Measurements from ENCODE around the gene DLGAP4.
"Not testable (repeated sequence)": the region's sequence is repeated elsewhere in the genome, so short reads cannot be mapped to it uniquely, and the experiment has no call there.

Gene DLGAP4

DNA sequence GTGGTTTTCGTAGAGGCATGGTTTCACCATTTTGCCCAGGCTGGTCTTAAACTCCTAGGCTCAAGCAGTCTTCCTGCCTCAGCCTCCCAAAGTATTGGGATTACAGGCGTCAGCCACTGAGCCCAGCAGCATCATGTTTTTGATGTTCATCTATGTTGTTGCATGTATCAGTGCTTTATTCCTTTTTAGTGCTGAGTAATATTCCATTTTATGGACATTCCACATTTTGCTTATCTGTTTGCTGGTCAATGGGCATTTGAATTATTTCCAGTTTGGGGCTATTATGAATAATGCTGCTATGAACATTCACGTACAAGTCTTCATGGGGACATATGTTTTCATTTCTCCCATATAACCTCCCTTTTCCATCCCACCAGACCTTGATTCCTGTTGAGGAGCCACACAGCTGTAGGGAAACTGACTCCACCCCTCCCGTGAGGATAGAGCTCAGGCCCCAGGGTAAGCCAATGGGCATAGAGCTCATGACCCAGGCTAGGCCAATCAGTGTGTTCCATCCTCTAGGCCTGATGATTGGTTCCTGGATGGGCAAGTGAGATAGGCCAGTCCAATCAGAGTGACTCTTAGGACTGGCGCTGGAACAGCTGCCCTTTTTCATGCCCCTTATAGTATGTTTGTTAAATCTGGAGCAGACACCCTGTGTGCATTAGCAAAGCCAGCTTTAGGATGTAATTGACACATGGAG, 49.5 kb downstream of the DLGAP4 start:
- DNase-seq, result peak in 1 of 2 experiments; percentile 15

- no peak for DNase-seq
Observed at GRCh38 chr20:36359668-36360406, 53.7 kb downstream of the DLGAP4 start.

DNA sequence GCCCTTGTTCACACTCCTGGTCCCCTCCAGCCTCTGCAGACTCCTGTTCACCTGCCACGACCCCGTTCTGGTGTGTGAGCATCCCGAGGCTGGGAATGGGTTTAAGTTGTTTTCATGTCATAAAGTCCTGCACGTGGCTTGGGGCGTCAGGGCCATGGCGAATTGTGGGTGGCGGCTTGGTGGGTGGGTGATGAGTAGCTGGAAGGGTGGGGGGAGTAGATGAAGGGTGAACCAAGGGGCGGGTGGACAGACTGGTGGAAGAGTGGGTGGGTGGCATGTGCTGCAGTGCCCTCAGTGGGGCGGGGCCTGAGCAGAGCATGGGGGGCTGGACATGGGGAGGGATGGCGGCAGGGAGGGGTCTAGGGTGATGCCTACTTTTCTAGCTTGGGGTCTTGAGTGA, 54.3 kb downstream of the DLGAP4 start:
- no peak for DNase-seq

DNA sequence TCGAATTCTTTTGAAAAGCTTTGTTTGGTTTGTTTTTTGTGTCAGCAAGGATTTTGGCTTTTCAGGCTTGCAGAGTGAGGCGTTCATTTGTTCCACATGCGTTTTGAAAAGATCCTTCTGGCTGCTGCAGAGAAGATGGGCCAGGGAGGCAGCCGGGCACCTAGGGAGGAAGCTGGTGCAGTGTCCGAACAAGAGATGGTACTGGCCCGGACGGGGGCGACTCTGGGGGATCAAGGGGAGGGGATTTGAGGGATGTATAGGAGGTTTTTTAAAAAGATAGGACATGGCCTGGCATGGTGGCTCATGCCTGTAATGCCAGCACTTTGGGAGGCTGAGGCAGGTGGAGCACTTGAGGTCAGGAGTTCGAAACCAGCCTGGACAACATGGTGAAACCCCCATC, 55.3 kb downstream of the DLGAP4 start:
- no peak for DNase-seq

- DNase-seq, result no peak
Observed at GRCh38 chr20:36362261-36362660, 56.1 kb downstream of the DLGAP4 start.

DNA sequence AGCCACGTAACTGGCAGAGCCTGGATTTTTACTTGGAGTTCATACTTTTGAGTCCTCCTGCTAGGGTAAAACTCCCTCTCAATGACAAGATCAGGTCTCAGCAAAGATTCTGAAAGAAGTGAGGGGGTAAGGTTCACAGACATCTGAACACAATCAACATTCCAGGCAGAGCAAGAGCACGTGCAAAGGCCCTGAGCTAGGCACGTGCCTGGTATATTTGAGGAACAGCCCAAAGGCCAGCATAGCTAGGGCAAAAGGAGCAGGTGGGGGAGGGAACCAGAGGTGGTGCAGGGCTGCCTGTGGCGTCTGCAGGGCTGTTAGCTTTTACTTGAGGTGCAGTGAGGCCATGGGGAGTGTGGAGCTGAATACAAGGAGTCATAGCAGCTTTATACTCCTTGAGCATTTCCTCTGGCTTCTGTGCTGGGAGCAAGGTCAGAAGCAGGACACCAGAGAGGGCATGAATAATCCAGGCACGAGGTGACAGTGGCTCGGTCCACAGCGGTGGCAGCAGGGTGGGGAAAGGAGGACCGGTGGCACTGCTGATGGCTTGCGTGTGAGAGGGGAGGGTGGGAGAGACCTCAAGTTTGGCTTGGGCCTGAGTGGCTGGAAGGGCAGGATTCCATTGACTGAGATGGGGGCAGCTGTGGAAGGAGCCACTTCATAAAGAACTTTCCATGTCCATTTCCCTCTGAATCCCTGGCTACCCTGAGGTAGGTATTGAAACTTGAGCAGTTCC, 57.0 kb downstream of the DLGAP4 start:
- no peak for DNase-seq

DNA sequence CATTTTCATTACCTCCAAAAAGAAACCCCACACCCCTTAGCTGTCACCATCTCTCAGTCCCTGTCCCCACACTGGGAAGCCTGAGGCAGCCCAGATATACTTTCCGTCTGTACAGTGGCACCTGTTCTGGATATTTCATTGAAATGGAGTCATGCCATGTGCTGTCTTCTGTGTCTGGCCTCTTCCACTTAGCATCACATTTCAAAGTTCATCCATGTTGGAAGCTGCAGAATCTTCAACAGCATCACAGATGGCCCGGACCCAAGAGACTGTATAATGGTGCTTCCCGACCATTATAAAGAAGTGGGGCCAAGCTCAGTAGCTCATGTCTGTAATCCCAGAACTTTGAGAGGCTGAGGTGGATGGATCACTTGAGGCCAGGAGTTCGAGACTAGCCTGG, 58.4 kb downstream of the DLGAP4 start:
- DNase-seq, result peak in 1 of 2 experiments; percentile 74

DNA sequence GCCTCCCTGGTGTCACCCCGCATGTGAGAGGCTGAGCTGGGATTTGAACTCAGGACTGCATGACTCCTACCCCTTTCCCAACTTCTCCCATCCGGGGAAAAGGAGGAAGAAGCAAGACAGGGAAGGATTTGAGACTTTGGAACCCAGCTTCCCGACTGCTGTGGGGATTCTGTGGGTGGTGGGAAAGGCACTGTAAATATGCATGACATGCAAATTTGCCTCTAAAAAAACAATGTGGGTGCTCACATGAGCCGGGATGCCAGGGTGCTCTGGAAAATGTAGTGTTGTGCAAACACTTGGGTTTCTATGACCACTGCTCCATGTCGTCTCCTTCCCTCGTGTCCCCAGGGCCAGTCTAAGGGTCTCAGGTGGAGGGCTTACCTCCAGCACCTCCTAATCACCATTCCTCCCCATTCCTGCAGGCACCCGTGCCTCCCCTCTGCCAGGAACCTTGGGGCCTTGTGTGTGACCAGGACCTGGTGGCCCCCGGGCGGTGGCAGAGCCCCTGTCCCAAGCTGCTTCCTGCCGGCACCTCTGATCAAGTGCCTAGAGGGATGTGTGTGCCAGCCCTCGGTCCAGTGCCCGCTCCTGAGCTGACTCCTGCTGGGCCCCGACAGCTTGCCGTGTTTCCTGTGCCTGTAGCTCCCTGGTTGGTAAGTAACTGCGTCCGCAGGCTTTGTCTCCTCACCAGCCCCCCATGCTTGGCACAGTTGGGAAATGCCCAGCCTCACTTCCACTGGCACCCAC, 60.7 kb downstream of the DLGAP4 start:
- no peak for DNase-seq

GRCh38 chr20:36367370-36367745, 61.2 kb downstream of the DLGAP4 start:
- DNase-seq, result no peak

DNA sequence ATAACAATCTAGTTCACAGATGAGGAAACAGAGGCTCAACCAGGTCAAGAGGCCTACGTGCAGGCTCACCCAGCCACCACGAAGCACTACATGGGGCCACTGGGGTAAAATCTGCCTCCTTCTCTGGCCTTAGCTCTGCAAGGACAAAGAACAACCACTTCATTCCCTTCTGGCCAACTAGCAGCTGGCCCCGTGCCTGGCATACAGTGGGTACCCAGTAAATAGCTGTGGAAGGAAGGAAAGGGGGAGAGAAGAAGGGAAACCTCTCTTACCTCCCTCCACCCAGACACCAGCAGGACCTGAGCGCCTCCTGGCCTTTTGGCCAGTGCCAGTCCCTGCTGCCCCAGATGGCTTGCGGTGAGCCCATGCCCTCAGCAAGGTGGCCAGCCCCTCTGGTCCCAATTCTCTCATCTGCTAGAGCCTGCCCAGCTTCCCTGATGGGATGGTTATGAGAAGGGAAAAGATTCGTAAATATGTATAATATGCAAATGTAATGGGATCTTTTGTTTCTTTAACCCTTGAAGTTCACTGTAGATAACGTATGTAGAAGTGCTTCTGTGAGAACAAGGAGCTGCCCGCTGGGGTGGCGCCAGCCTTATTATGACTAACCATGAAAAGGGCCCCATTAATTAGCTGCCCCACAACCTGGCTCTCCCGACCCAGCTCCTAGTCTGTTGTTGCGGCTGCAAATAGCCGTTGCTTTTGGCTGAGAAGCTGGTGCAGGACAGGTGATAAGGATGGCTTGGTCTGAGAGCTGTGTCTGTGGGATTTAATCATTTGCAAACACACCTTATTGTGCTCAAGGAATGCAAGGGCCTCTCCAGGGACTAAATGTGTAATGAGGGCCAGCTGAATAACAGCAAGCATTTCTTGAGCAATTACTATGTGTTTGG, 62.0 kb downstream of the DLGAP4 start:
- DNase-seq, result no peak

DNA sequence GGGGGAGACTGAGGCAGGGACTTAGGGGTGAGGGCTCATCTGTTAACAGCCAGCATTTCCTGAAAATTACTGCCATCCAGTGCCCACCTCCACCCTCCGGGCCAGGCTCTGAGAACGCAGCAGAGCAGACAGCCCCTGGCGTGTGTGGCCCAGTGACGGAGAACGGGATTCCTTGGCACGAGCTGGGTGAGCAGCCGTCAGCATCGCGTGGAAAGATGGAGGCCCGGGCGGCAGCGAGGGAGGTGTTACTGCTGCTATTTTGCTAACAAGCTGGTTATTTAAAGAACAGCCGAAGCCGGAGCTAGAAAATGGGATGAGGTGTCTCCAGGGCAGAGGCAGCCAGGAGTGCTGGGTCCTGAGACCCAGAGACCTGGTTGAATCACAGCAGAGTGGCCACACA, 62.7 kb downstream of the DLGAP4 start:
- DNase-seq, result no peak

DNA sequence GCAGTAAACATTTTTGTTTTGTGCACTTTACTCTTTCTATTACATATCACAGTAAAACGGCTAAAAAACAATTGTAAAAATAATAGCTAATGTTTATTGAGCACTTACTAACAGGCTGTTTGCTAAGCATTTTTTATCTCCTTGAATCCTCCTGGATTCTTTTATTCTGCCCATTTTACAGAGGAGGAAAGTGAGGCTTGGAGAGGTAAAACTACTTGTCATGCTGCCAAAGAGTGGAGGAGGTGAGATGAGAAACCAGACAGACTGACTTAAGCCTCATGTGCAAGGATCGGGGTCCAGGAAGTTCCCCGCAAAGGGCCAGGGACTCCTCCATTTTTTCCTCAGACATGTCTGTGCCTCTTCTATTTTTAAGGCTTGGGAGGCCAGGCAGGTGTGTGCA, 63.6 kb downstream of the DLGAP4 start:
- DNase-seq, result no peak

DNA sequence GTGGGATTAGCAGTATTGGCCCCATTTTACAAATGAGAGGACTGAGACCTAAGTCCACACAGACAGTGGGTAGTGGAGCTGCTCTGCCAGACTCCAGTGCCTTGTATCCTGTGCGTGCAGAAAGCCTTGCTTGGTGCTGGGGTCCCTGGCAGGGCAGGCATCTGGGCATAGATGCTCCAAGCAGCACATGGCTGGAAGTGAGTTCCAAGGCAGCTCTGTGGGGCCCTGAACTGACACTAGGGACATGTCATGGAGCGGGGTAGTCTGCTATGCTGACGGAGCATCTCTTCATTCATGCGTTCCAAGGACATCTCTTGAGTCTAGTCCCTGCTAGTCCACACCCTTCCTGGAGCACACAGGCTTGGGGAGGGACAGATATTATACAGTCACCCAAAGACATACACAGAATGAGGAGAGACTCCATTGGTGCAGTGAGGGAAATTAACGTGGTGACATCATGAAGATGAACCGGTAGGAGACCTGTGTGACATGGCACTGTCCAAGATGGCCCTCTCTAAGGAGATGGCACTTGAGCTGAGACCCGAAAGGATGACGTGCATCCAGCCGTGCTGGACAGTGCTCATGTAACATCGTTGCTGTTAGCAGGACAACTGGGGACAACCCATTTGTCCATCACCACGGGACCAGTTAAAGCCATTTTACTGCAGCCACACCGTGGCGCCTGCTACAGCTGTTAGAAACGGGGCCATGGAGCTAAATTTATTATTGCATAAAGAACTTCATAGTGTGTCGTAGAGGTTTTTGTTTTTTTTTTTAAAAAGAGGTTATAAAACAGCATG, 65.1 kb downstream of the DLGAP4 start:
- no peak for DNase-seq

- no peak for DNase-seq
Observed at GRCh38 chr20:36372666-36373065, 66.5 kb downstream of the DLGAP4 start.

DNA sequence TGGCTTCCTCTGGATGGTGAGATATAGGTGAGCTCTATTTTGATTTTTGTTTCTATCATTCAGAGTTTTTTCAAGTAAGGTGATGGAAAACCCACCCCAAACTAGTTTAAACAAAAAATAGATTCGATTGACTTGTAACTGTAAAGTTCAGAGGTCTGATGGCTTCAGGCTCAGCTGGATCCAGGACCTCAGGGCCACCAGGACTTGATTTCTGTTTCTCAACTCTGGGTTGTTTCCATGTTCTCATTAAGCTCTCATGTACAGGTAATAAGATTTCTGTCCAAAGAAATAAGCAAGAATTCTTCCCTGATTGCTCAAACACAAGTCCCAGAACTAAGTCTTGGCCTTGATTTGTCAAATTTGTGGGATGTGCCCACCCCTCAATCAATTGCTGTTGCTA, 67.0 kb downstream of the DLGAP4 start:
- no peak for DNase-seq

- no peak for DNase-seq
Observed at GRCh38 chr20:36374995-36375394, 68.9 kb downstream of the DLGAP4 start.

DNA sequence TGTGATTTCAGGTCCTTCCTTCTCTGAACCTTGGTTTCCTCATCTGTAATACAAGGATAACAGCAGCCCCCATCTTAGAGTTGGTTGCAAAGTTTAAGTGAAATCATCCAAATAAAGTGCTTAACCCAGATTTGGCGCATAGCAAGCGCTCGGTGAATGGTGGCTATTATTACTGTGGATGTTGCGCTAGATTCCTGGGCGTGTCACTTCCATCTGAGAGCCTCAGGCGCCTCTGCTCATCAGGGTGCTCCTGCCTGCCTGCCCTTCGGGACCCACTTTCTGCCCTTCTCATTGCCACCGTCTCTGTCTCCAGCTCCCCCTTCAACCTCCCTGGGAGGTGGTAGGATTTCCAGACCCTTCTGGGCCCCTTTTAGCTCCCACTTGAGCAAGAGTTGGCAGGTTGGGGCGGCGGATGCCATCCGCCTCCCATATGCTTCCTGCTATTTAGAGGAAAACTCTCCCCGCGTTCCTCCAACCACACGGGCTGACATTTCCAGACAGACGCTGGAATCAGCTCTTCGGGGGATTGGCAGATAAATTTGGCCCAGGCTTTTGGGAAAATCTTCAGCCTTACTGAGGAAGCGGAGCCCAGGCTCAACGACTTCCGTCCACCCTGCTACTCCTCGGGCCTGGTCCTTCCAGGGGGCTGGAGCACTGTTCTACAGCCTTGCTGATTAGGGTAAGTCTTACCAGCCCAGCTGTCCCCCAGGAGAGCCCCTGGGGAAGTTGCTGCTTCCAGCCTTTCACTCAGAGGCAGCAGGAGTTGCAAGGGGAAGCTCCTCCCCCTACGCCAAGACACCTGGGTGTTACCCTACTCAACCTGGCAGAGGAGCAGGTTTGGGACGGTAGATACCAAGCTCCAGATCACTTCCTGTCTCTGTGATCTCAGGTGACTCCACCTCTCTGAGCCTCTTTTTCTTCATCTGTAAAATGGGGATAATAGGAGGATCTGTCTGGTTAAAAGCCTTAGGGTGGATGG, 71.5 kb downstream of the DLGAP4 start:
- peak in 1 of 2 experiments; percentile 62 for DNase-seq

GRCh38 chr20:36378686-36379085, 72.5 kb downstream of the DLGAP4 start:
- no peak for DNase-seq

DNA sequence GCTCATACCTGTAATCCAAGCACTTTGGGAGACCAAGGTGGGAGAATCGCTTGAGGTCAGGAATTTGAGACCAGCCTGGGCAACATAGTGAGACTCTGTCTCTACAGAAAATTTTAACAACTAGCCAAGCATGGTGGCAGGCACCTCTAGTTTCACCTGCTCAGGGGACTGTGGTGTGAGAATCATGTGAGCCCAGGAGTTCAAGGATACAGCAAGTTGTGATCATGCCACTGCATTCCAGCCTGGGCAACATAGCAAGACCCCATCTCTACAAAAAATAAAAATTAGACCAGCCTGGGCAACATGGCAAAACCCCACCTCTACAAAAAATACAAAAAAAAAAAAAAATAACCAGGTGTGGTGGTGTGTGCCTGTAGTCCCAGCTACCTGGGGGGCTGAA, 73.8 kb downstream of the DLGAP4 start:
- DNase-seq, result not testable (repeated sequence)

GRCh38 chr20:36384022-36384619, 78.0 kb downstream of the DLGAP4 start:
- no peak for DNase-seq

All from NCI-H524 (cell line).